Stomach smooth muscle (tissue), 2 donors: ENCODE results near the gene ARL8A.

Experiments used
- H3K27ac ChIP-seq: one replicate; pipeline ENCODE4 v1.7.0; 2013; ENCODE audit warnings: mild to moderate bottlenecking, low read length, inconsistent platforms
- H3K27me3 ChIP-seq, 2 donors: one replicate each; pipeline ENCODE4 v1.7.0; 2013; ENCODE audit warnings: low read length in 2 of 2; ENCODE audit not compliant: insufficient read depth in 2 of 2, control insufficient read depth in 1 of 2
- H3K36me3 ChIP-seq, 2 donors: one replicate each; pipeline ENCODE4 v1.7.0; 2013; ENCODE audit warnings: low read length in 2 of 2; ENCODE audit not compliant: control insufficient read depth in 2 of 2, insufficient read depth in 2 of 2
- H3K4me1 ChIP-seq: one replicate; pipeline ENCODE4 v1.7.0; 2013; ENCODE audit warnings: low read length; ENCODE audit not compliant: control insufficient read depth, insufficient read depth
- H3K4me3 ChIP-seq, 2 donors: one replicate each; pipeline ENCODE4 v1.7.0; 2013; ENCODE audit warnings: low read length in 2 of 2
- H3K9ac ChIP-seq, 2 donors: one replicate each; pipeline ENCODE4 v1.7.0; 2013; ENCODE audit warnings: low read length in 2 of 2, mild to moderate bottlenecking in 1 of 2
- H3K9me3 ChIP-seq, 2 donors: one replicate each; pipeline ENCODE4 v1.7.0; 2013; ENCODE audit warnings: low read length in 2 of 2; ENCODE audit not compliant: control insufficient read depth in 2 of 2
- donor health status: healthy.
- donor health status: Pancreatic carcinoma.

The ARL8A gene

DNA sequence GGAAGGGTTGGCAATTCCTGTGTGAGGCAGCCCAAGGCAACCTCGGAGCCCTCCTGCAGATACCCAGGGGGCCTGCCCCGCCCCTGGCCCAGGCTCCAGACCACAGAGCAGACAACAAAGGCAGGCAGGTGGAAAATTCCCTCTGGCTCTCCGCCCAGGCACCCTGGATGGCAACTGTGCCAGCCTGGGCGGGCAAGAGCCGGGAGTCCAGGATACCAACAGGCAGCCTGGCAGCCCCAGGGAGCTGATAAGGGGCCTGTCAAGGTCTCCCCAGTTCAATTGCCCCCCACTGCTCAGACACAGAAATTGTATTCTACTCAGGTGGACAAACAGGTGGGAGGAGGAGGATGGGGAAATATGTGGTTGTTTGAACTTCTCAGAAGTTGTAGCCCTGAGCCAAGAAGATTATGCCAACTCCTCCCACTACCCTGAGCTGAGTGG lies 37.2 kb downstream of the ARL8A start:
- H3K4me1 ChIP-seq = no peaks in the 10 kb centered on the region
- no peaks in the 10 kb centered on the region for H3K9me3 ChIP-seq
- H3K9ac ChIP-seq = no peak overlapping the region
- H3K27ac ChIP-seq = no peak overlapping the region
- H3K36me3 ChIP-seq = no peaks in the 10 kb centered on the region
- no peak overlapping the region for H3K4me3 ChIP-seq
- H3K27me3 ChIP-seq = no peaks in the 10 kb centered on the region

DNA sequence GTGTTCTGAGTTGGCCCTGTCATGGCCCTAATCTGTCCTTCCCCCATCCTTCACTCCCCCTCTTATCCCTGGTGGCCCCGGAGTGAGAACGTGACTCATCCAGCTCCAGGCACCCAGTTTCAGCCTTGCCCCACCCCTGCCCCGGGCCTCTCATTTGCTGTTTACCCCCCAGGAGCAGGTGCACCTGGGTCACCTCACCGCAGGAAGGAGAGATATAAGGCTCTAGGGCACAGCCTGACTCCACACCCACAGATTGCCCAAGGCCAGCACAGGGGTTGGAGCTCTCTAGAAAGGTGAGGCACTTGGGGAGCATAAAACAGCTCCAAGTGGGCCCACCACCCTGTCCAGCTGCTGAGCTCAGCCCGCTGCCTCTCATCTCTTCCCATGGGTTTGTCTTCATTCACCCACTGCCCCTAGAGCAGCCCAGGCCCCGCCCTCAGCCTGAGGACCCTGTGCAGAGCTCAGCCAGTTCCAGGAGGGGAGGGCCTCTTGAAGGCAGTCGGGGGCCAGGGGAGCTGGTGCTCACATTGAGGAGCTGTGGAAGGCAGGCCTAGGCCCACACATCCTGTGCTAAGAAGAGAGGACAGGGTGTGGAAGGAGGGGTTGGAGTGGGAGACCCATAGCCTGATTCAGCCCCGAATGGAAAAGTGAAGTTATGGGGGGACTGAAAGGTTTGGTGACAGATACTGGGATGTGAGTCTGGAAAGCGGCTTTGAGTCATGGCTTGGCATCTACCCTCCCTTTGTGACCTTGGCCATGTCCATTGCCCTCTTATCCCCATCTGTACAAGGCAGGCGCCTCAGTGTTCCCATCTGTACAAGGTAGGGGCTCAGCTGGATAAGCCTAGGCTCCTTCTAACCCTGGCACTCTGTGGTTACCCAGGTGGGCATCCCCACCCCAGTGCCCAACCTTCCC lies 37.9 kb downstream of the ARL8A start:
- Histone ChIP-seq H3K9ac (no peak overlapping the region), H3K4me1 (no peaks in the 10 kb centered on the region), H3K27me3 (no peaks in the 10 kb centered on the region), H3K4me3 (no peak overlapping the region), H3K27ac (no peak overlapping the region), H3K36me3 (no peaks in the 10 kb centered on the region), H3K9me3 (no peaks in the 10 kb centered on the region)

DNA sequence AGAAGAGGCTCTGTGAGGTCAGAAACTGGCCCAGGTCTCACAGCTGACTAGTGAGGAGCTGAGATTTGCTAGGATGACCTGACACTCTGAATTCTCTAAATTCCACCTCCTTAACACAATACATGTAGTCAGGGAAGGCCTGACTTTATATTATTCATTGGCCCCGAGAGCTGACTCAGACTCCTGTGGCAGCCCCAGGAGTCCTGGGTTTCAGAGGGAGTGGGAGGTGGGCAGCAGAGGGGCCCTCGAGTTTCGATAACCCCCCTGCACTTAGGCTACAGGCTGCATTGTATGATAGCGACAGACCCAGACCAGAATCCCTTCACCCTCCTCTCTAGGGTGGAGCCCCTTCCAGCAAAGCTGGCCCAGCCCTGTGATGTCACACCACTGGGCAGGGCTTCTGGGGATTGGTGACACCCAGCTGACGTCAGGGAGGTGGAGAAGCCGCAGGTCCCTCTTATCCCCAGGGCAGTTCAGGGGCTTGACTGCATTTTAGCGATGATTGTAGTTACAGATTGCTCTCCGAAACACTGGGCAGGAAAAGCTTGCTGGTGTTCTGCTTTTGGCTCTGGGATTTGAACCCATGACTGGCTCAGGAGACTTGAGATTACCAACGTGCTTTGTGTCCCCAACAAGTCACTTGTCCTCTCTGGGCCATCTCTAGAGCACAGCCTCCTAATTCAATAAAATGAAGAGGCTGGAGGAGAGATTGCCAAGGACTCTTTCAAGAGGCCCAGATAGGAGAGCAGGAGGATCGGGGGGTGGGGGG lies 38.8 kb downstream of the ARL8A start:
- no peaks in the 10 kb centered on the region for H3K27me3 ChIP-seq
- H3K27ac ChIP-seq = no peak overlapping the region

DNA sequence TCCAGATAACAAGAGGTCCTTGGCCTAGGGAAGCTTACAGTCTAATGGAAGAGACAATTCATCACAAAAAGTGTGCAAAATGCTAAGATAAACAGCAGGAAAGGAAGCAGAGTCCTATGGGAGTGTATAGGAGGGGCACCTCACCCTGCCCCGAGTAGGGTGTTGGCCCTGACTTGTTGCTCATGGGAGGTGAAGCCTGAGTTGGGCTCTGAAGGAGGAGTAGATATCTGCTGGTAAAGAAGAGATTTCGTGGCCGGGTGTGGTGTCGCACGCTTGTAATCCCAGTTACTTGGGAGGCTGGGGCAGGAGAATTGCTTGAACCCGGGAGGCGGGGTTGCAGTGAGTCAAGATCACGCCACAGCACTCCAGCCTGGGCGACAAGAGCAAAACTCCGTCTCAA lies 40.5 kb downstream of the ARL8A start:
- Histone ChIP-seq H3K9ac (no peak overlapping the region), H3K4me3 (no peak overlapping the region), H3K36me3 (no peaks in the 10 kb centered on the region), H3K4me1 (no peaks in the 10 kb centered on the region), H3K9me3 (no peaks in the 10 kb centered on the region), H3K27ac (no peak overlapping the region), H3K27me3 (no peaks in the 10 kb centered on the region)

More for the DNA sequence above, 38.8 kb downstream of the ARL8A start:
- no peaks in the 10 kb centered on the region for H3K4me1 ChIP-seq
- H3K36me3 ChIP-seq = no peaks in the 10 kb centered on the region
- H3K9ac ChIP-seq = no peak overlapping the region
- no peaks in the 10 kb centered on the region for H3K9me3 ChIP-seq
- H3K4me3 ChIP-seq = no peak overlapping the region

DNA sequence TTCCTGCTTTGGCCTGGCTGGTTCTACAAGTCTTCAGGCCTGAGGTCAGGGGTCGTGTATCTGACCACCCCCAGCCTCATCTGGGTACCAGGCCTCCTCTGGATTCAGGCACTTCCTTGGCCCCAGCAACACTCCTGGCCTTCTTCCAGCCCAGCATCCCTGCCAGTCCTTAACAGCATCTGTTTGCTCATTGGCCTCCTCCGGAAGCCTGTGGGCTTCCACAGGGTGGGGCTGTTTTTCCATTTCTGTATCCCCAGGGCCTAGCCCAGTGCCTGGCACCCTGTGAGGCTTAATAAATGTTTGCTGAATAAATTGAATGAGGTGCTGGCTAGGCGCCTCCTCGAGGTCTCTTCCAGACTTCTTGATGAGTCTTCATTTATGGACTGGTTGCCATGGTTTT lies 43.4 kb downstream of the ARL8A start:
- Histone ChIP-seq H3K27me3 (no peaks in the 10 kb centered on the region), H3K27ac (no peak overlapping the region), H3K9me3 (no peaks in the 10 kb centered on the region), H3K36me3 (no peaks in the 10 kb centered on the region), H3K9ac (no peak overlapping the region), H3K4me3 (no peak overlapping the region), H3K4me1 (no peaks in the 10 kb centered on the region)

DNA sequence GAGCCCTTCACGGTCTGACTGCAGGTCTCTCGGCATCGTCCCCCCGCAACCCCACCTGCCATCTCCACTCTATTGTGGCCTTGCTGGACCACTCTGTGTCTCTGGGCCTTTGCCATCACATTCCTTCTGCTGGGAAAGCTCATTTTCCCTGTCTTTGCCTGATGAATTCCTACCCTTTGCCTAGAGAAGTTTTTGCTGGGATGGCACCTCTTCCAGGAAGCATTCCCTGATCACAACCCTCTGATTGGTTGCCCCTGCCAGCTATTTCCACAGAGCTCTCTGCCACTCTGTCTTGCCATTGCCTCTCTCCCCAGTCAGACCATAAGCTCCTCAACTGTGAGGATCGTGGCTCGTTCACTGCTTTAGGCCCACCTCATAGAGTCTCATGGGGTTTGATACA lies 50.7 kb downstream of the ARL8A start:
- no peaks in the 10 kb centered on the region for H3K9me3 ChIP-seq
- H3K27ac ChIP-seq = no peak overlapping the region
- H3K27me3 ChIP-seq = no peaks in the 10 kb centered on the region
- no peak overlapping the region for H3K4me3 ChIP-seq
- no peak overlapping the region for H3K9ac ChIP-seq
- no peaks in the 10 kb centered on the region for H3K36me3 ChIP-seq
- no peaks in the 10 kb centered on the region for H3K4me1 ChIP-seq

DNA sequence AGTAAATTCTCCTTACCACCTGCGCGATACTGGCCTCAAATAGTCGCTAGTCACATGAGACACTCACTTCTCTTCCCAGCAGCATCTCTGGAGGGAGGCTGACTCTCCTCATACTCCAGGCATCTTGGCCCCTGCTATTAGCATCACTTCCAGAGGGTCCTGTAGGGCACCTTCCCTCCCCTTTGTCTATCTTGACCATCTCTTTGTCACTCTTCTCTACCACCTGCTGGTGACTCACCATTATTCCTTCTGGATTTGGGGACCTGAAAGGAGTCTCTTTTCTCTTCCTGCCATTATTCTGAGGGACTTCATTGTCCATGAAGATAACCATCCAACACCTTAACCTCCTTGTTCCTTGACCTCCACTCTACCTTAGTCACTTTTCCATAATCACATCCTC lies 53.5 kb downstream of the ARL8A start:
- no peak overlapping the region for H3K4me3 ChIP-seq
- no peaks in the 10 kb centered on the region for H3K4me1 ChIP-seq
- H3K9me3 ChIP-seq = no peaks in the 10 kb centered on the region
- H3K27ac ChIP-seq = no peak overlapping the region
- H3K27me3 ChIP-seq = no peaks in the 10 kb centered on the region
- no peaks in the 10 kb centered on the region for H3K36me3 ChIP-seq
- H3K9ac ChIP-seq = no peak overlapping the region

DNA sequence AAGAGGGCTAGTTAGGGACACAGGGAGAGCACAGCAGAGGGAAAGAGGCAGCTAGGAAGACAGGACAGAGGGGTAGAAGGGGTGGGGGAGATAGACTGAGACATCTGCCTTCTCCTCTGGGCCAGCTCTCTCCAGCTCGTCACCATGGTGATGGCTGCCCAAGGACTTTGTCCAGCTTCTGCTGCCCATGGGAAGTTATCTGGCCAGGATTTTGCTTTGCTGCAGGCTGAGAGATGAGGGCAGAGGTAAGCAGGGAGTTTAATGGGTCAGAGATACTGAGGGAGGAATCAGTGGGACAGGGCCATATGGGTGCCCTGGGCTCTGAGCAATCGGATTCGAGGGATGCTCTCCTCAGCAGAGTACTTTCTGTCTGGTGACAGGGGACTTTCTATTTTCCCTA lies 56.3 kb downstream of the ARL8A start:
- H3K27me3 ChIP-seq = no peaks in the 10 kb centered on the region
- H3K9me3 ChIP-seq = no peaks in the 10 kb centered on the region
- H3K9ac ChIP-seq = no peak overlapping the region
- no peaks in the 10 kb centered on the region for H3K4me1 ChIP-seq
- no peak overlapping the region for H3K27ac ChIP-seq
- H3K36me3 ChIP-seq = no peaks in the 10 kb centered on the region
- no peak overlapping the region for H3K4me3 ChIP-seq

DNA sequence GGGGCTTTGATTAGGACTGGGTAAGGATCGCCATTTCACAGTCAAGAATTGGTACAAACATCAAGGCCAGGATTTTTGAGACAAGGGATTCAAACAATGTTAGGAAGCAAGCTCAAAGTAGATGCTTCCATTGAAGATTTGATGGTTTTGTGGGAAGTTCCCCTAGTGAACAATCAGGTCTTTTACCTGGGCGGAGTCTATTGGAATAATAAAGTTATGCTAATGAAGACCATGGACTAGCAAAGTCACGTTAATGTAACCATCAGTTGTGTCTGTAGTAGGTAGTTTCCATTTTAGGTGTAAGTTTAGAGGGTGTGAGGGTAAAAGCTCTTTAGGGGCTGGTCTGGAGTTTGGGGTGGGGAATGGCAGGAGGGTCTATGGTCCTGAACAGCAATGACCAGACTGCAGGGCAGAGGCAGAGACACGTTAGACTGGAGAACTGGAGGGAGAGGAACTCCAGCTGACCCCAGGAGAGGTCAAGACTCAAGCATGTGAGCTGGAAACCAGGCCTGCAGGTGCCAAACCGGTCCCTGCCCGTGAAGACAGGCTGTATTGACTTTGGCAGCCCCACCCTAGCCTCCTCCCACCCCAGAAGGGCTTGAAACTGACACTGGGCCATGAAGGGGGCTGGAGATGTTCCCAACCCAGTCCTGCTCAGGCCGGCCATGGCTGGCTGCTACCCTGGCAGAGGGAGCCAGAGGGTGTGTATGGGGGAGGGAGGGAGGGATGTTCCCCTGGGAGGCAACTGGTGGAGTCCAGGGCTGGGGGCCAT lies 57.8 kb downstream of the ARL8A start:
- Histone ChIP-seq H3K9ac (no peak overlapping the region), H3K4me3 (no peak overlapping the region), H3K27me3 (no peaks in the 10 kb centered on the region), H3K9me3 (no peaks in the 10 kb centered on the region), H3K4me1 (no peaks in the 10 kb centered on the region), H3K27ac (no peak overlapping the region), H3K36me3 (no peaks in the 10 kb centered on the region)

DNA sequence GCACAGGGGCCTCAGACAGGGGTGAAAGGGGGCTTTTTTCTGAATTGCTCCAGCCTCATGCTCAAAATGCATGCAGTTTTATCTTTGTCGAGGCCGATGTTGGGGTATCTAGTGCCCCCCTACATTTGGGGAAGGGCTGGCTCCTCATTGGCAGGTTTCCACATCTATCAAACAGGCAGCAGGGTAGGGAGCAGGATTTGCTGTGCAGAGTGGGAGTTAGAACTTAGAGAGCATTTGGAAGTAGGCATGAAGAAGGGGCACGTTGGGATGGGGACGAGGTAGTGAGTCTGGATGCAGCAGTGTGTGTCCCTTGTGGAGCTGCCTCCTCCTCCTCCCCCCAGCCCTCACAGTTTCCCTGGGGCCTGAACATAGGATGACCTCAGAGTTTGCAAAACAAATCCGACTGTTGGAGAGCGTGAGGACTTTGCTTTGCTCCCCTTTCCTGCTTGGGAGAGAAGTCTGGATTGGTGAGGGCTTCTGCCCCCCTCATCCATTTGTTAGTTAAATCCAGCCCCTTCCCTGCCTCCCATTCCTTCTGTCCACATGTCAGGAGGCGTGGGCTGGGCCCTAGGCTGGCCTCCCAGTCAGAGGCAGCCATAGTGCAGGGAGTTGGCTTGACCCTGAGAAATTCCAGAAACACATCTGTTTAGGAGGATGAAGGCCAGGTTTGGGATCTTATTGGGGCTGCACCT lies 58.7 kb downstream of the ARL8A start:
- Histone ChIP-seq H3K4me1 (no peaks in the 10 kb centered on the region), H3K27ac (no peak overlapping the region), H3K9me3 (no peaks in the 10 kb centered on the region), H3K4me3 (no peak overlapping the region), H3K9ac (no peak overlapping the region), H3K36me3 (no peaks in the 10 kb centered on the region), H3K27me3 (no peaks in the 10 kb centered on the region)
